GM12878 (cell line): ENCODE results near the gene CA5A. TPM values are rescaled to one million over a fixed set of nuclear protein-coding genes. Genes with fewer than 3 reads are reported as not detected.

ENCODE experiments used
- ASH2L ChIP-seq: fragments of 300-600, 200-600 bp; sonication (generic); IDR thresholded peaks from 2 replicates; pipeline ENCODE4 v1.6.1; 2017; ENCODE audit warnings: low read depth, mild to moderate bottlenecking, borderline replicate concordance
- BRCA1 ChIP-seq: IDR thresholded peaks from 2 replicates; pipeline ENCODE4 v1.6.1; 2011; ENCODE audit warnings: low read depth, low read length, improper control_type of control experiment
- CBX5 ChIP-seq: sonication (generic); IDR thresholded peaks from 2 replicates; pipeline ENCODE4 v1.6.1; 2016; ENCODE audit warnings: low read depth, moderate library complexity, mild to moderate bottlenecking, inconsistent platforms
- CHD1 ChIP-seq: IDR thresholded peaks from 2 replicates; pipeline ENCODE4 v1.6.1; 2012; ENCODE audit warnings: low read depth, low read length, improper control_type of control experiment
- EGR1 ChIP-seq, 2 experiments: IDR thresholded peaks; 1 replicate in 1 of 2; 2 replicates in 1 of 2; pipeline ENCODE4 v1.6.1; 2011 to 2012; ENCODE audit warnings: low read depth in 2 of 2, low read length in 2 of 2, borderline replicate concordance in 1 of 2, mild to moderate bottlenecking in 1 of 2, moderate library complexity in 1 of 2
- EP300 ChIP-seq, 2 experiments: fragments of 150-350 bp in 1 of 2; IDR thresholded peaks; 2 replicates each; pipeline ENCODE4 v1.6.1; 2011 to 2012; ENCODE audit warnings: low read depth in 2 of 2, low read length in 2 of 2, borderline replicate concordance in 1 of 2, improper control_type of control experiment in 1 of 2, inconsistent platforms in 1 of 2; ENCODE audit not compliant: control insufficient read depth in 1 of 2
- ESRRA ChIP-seq: IDR thresholded peaks from 2 replicates; pipeline ENCODE4 v1.6.1; 2012; ENCODE audit warnings: mild to moderate bottlenecking, low read length, improper control_type of control experiment
- HDAC2 ChIP-seq: fragments of 200-600 bp; sonication (generic); IDR thresholded peaks from 2 replicates; pipeline ENCODE4 v1.6.1; 2017
- HSF1 ChIP-seq: fragments of 150-350 bp; IDR thresholded peaks from 2 replicates; pipeline ENCODE4 v1.6.1; 2014; ENCODE audit warnings: mild to moderate bottlenecking, low read depth, low read length
- IKZF2 ChIP-seq, 2 experiments: fragments of 450-650 bp; IDR thresholded peaks; 2 replicates each; pipeline ENCODE4 v1.6.1; 2017; ENCODE audit warnings: mild to moderate bottlenecking in 2 of 2, moderate library complexity in 2 of 2
- NFYA ChIP-seq: IDR thresholded peaks from 2 replicates; pipeline ENCODE4 v1.6.1; 2011; ENCODE audit warnings: low read depth, mild to moderate bottlenecking, low read length, improper control_type of control experiment, borderline replicate concordance
- NKRF ChIP-seq: fragments of 450-650 bp; conservative IDR thresholded peaks from 2 replicates; pipeline ENCODE4 v1.6.1; 2017; ENCODE audit warnings: mild to moderate bottlenecking, moderate library complexity
- PML ChIP-seq: IDR thresholded peaks from 2 replicates; pipeline ENCODE4 v1.6.1; 2012; ENCODE audit warnings: low read length, inconsistent platforms
- POU2F2 ChIP-seq: IDR thresholded peaks from 3 replicates; pipeline ENCODE4 v1.6.1; 2011; ENCODE audit warnings: low read depth, mild to moderate bottlenecking, low read length, borderline replicate concordance
- RUNX3 ChIP-seq: IDR thresholded peaks from 2 replicates; pipeline ENCODE4 v1.6.1; 2012; ENCODE audit warnings: low read length, inconsistent platforms
- SP1 ChIP-seq: IDR thresholded peaks from one replicate; pipeline ENCODE4 v1.6.1; 2011; ENCODE audit warnings: low read depth, low read length
- YBX1 ChIP-seq: fragments of 450-650 bp; IDR thresholded peaks from 2 replicates; pipeline ENCODE4 v1.6.1; 2016; ENCODE audit warnings: antibody characterized with exemption
- ZBTB33 ChIP-seq: fragments of 450-650 bp; IDR thresholded peaks from 2 replicates; pipeline ENCODE4 v1.6.1; 2017; ENCODE audit warnings: mild to moderate bottlenecking
- polyA plus RNA-seq, 11 experiments: library from polyadenylated mRNA; depleted of rRNA in 4 of 11; unstranded in 6 of 11; stranded (reverse) in 5 of 11; fragments of >200 nt; fragmentation: Nextera tagmentation in 4 of 11; fragmentation: Illumina TruSeq in 1 of 11; extraction: Ambion mirVana in 4 of 11; extraction: Trizol in 1 of 11; gene quantifications; 1 replicate in 1 of 11; 2 replicates in 10 of 11; pipeline versions ENCODE4 v1.2.1 to v1.2.3, GENCODE V29; 2011 to 2016; ENCODE audit warnings: inconsistent platforms in 2 of 11, missing spikeins in 2 of 11, low read depth in 1 of 11
- total RNA-seq, 4 experiments: library from RNA; depleted of rRNA in 3 of 4; stranded (reverse); fragments of >200 nt in 3 of 4; fragmentation: Illumina TruSeq in 1 of 4; extraction: Trizol in 1 of 4; gene quantifications; 2 replicates each; pipeline versions ENCODE4 v1.2.1 to v1.2.3, GENCODE V29; 2013 to 2021
- TF ChIP-seq, protein P1 (sequence below): fragments of 450-650 bp; IDR thresholded peaks from 2 replicates; pipeline ENCODE4 v1.6.1; 2017; ENCODE audit warnings: mild to moderate bottlenecking, moderate library complexity

The CA5A gene
- total and polyA plus RNA-seq, 10 of the 15 experiments (the other 5 are each of a cell fraction or from before 2014, with no cell fraction given) = not detected

- TF ChIP-seq EGR1 (IDR thresholded peaks at IDR 0.05; ENCODE audit: borderline replicate concordance in 1 of 2, low read depth in 2 of 2, low read length in 2 of 2) (peak in 1 of 2 experiments; percentile 79; a peak in 2 of 3 replicates), NFYA (no peak), ESRRA (no peak), NKRF (no peak), RUNX3 (peak; percentile 89), HDAC2 (no peak), EP300 (IDR thresholded peaks at IDR 0.05; ENCODE audit: borderline replicate concordance in 1 of 2, control insufficient read depth in 1 of 2, low read depth in 2 of 2, low read length in 2 of 2) (peak in 1 of 2 experiments; percentile 57; a peak in 1 of 4 replicates), IKZF2 (IDR thresholded peaks at IDR 0.05) (peak in 1 of 2 experiments; percentile 64; a peak in 3 of 4 replicates), CHD1 (no peak), YBX1 (no peak), ASH2L (no peak), PML (no peak), BRCA1 (no peak), POU2F2 (peak; percentile 48; the same call in 1 of the 3 replicates), CBX5 (no peak), HSF1 (no peak), SP1 (no peak), ZBTB33 (no peak)
- TF ChIP-seq, protein P1, sequence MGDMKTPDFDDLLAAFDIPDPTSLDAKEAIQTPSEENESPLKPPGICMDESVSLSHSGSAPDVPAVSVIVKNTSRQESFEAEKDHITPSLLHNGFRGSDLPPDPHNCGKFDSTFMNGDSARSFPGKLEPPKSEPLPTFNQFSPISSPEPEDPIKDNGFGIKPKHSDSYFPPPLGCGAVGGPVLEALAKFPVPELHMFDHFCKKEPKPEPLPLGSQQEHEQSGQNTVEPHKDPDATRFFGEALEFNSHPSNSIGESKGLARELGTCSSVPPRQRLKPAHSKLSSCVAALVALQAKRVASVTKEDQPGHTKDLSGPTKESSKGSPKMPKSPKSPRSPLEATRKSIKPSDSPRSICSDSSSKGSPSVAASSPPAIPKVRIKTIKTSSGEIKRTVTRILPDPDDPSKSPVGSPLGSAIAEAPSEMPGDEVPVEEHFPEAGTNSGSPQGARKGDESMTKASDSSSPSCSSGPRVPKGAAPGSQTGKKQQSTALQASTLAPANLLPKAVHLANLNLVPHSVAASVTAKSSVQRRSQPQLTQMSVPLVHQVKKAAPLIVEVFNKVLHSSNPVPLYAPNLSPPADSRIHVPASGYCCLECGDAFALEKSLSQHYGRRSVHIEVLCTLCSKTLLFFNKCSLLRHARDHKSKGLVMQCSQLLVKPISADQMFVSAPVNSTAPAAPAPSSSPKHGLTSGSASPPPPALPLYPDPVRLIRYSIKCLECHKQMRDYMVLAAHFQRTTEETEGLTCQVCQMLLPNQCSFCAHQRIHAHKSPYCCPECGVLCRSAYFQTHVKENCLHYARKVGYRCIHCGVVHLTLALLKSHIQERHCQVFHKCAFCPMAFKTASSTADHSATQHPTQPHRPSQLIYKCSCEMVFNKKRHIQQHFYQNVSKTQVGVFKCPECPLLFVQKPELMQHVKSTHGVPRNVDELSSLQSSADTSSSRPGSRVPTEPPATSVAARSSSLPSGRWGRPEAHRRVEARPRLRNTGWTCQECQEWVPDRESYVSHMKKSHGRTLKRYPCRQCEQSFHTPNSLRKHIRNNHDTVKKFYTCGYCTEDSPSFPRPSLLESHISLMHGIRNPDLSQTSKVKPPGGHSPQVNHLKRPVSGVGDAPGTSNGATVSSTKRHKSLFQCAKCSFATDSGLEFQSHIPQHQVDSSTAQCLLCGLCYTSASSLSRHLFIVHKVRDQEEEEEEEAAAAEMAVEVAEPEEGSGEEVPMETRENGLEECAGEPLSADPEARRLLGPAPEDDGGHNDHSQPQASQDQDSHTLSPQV = no peak
These were observed 40.6 kb downstream of the CA5A start (continued) for GRCh38 chr16:87895641-87896141.
